AG09319 (cell line): ENCODE data around the gene GPR15LG.
"Not testable (repeated sequence)": the region's sequence is repeated elsewhere in the genome, so short reads cannot be mapped to it uniquely, and the experiment has no call there.

Experiments
- DNase-seq: peaks from one replicate; pipeline ENCODE4 v3.0.0-alpha.2; 2010; ENCODE audit warnings: low read depth; ENCODE audit errors: extremely low read depth
- CTCF ChIP-seq: IDR thresholded peaks from 2 replicates; pipeline ENCODE4 v1.5.1; 2011; ENCODE audit warnings: low read depth, mild to moderate bottlenecking, inconsistent platforms, low read length, moderate library complexity

The GPR15LG gene

DNA sequence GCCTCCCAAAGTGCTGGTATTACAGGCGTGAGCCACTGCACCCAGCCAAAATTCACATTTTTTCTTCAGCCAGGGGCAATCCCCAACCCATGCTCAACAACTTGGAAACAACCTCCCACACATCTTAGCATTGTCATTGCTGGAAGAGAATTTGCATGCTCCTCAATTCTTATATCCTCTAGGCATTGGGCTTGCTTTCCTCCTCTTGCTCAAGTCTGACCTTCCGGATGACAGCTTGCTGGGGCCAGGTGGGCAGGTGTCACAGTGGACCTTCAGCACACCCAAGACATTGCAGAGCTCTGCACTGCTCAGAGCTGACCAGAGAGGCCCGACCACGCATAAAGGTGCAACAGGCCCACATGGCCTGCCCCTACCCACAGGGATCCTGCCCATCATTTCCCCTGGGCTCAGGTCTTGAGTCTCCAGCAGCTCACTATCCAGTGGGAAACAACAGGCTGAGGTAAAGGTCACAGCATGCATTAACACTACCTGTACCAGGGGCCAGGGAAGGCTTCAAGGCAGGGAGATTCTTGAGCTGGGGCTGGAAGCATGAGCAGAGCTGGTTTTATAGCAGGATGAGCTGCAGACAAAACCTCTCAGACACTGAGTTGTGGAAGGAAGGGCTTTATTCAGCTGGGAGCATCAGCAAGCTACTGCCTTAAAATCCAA is 6.8 kb upstream of the GPR15LG start:
- DNase-seq = no peak
- TF ChIP-seq CTCF = no peak

DNA sequence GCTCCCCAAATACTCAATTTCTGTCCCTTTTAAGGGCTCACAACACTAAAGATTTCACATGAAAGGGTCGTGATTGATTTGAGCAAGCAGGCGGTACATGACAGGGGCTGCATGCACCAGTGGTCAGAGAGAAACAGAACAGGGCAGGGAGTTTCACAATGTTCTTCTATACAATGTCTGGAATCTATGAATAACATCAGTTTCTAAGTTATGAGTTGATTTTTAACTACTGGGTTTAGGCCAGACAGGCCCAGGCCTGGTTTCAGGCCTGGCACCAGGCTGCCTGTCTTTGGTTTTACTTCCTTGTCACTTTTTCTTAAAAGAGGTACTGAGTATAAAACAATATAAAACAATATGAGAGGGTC is 6.3 kb upstream of the GPR15LG start:
- not testable (repeated sequence) for DNase-seq

DNA sequence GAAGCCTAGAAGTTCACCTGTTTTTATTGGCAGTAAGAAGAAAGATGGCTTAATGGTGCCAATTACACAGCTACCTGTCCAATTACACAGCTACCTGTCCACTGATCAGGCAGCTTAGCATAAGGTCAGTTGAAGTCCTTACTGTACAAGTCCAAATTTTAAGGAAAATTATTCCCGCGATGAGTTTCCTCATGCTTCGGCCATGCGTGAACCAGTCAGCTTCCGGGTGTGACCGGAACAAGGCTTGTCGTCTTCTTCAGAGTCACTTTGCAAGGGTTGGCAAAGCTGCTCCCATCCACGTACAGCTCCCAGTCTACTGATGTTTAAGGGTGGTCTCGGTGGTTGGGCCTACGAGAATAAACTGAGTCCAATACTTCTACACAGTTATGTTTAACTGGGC is 5.2 kb upstream of the GPR15LG start:
- DNase-seq = not testable (repeated sequence)

GRCh38 chr10:84171237-84171636 is 2.4 kb upstream of the GPR15LG start:
- not testable (repeated sequence) for DNase-seq

DNA sequence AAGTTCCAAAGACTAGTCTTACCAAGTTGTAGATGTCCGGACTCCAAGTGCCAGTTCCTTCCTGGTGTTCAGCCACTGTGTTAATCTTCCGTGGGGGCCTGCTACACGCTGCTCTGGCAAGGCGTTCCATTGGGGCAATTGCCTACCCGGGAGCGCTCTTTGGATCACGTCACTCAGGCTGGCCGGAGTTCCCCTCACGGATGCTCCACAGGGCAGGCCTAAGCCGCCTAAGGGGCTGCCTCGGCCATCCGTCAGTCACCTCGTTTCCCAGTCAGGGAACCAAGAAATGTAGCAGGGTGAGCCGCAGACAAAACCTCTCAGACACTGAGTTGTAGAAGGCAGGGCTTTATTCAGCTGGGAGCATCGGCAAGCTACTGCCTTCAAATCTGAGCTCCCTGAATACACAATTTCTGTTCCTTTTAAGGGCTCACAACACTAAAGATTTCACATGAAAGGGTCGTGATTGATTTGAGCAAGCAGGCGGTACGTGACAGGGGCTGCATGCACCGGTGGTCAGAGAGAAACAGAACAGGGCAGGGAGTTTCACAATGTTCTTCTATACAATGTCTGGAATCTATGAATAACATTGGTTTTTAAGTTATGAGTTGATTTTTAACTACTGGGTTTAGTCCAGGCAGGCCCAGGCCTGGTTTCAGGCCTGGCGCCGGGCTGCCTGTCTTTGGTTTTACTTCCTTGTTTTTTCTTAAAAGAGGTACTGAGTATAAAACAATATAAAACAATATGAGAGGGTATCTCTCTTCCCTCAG is 1.7 kb upstream of the GPR15LG start:
- DNase-seq = not testable (repeated sequence)

DNA sequence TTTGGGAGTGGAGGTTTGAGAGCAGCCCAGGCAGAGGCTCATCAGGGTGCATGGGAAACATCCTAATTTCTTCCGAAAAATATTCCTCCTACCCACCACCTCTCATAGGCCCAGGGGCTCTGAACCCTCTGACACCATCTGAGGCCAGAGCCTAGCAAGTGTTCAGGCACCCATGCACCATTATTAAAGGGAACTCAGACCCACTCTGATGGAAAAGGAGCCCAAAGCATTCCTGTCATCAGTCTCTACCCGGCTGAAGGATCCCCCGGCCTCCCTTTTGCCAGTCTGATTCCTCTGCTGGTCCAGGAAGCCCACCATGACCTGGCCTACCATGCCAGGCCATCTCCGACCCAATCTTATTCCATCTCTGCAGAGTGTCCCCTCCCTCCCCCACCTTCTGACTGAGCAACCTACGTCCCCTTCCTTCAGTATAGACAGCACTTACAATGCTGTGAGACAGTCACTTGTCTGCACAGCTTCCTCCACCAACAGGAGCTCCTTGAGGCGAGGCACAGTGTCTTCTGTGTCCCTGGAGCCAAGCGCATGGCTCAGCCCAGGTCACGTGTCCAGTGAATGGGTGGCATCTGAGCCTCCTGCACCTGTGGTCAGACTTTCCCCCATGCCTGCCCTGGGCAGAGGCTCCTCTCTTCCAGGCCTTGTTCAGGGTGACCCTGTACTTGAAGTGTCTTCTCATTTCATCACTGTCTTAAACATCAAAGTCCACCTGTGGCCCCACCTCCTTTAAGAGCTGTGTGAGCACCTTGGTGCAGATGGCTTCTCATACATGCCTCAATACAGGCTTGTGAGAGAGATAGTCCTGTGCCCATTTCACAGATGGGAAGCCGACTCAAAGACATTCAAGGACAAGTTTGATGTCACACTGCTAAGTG is 889 bp upstream of the GPR15LG start:
- TF ChIP-seq CTCF = no peak
- DNase-seq = no peak

DNA sequence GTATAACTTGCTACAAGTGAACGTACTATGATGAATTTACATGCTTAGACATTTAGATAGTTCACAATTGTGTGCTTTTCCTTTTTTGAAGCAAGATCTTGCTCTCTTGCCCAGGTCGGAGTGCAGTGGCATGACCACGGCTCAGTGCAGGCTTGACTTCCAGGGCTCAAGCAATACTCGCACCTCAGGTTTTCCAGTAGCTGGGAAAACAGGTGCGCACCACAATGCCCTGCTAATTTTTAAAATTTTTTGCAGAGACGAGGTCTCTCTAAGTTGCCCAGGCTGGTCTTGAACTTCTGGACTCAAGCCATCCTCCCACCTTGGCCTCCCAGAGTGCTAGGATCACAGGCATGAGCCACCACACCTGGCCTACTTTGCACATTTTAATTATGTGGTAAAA is 1.8 kb downstream of the GPR15LG start:
- no peak for DNase-seq
- no peak for TF ChIP-seq CTCF

GRCh38 chr10:84176351-84176750 is 2.8 kb downstream of the GPR15LG start:
- TF ChIP-seq CTCF = no peak
- no peak for DNase-seq

DNA sequence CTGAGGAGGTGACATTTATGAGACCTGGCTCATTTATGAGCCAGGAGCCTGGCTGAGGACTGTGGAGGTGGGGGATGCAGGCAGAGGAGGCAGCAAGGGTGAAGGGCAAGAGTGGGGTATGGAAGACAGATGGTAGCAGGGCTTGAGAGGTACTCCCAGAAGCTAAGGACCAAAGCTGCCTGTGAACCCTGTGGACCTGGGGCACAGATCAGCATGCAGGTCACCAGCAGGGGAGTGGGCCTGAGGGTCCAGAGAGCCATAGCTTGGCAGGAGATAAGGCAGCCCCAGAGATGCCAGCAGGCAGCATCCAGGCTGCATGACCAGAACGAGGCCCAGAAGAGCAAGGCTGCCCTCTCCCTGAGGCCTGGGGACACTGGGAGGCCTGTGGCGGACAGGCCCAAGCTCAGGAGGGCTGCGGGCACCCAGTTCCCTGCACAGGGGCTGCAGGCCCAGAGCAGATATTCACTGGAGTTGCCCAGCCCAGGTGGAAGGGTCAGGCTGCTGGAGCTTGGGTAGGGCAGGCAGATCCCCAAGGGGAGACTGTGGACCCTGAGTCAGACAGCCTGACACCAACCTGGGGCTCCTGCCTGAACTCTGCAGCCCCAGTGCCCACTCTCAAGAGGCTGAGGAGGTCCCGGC is 3.4 kb downstream of the GPR15LG start:
- no peak for DNase-seq
- TF ChIP-seq CTCF = no peak
